ENCODE results near the gene FEV. TPM values are rescaled to one million over a fixed set of nuclear protein-coding genes. Genes with fewer than 3 reads are reported as not detected.

FEV gene
- polyA plus RNA-seq, 3 donors: not detected

DNA sequence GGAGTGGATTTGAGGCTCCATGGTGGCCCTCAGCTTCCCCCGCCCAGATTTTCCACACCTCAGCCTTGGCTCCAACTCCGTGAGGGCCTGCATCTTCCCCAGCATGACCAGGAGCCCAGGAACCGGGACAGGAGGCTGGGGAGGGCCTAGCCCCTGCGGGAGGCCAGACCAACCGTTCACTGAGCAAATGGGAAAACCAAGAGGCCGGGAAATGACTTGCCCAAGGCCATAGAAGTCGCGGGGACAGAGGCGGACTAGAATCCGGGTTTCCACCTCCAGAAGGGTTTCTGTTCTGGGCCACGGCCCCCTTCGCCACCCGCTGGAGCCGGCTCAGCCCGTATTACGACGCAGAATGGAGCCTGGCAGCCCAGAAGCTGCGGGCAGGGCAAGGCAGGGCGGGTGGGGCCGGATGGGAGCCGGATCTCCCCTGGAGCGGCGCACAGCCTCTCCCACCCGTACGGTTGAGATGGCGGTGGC lies 16.2 kb upstream of the FEV start:
- no peak overlapping the region for H3K4me3 ChIP-seq (replicated peaks in 1 of 3; ENCODE audit: low read depth in 2 of 3, low read length in 3 of 3)
- H2AFZ ChIP-seq (ENCODE audit: insufficient read depth, low read depth, low read length, poor library complexity, severe bottlenecking): no peak overlapping the region
- DNase-seq: no peak
- H3K27me3 ChIP-seq (ENCODE audit: control insufficient read depth in 2 of 2, insufficient read depth in 2 of 2, low read length in 2 of 2): peaks cover 46 to 94% of the 10 kb centered on the region in 2 donors
- H3K36me3 ChIP-seq (replicated peaks in 1 of 2; ENCODE audit: control insufficient read depth in 1 of 2, insufficient read depth in 2 of 2, low read length in 2 of 2): no peaks in the 10 kb centered on the region
- no peak overlapping the region for H3K9ac ChIP-seq (ENCODE audit: insufficient read depth, low read length, poor library complexity, severe bottlenecking)
- H4K20me1 ChIP-seq (ENCODE audit: insufficient read depth, low read length): no peaks in the 10 kb centered on the region
- TF ChIP-seq, protein P1, sequence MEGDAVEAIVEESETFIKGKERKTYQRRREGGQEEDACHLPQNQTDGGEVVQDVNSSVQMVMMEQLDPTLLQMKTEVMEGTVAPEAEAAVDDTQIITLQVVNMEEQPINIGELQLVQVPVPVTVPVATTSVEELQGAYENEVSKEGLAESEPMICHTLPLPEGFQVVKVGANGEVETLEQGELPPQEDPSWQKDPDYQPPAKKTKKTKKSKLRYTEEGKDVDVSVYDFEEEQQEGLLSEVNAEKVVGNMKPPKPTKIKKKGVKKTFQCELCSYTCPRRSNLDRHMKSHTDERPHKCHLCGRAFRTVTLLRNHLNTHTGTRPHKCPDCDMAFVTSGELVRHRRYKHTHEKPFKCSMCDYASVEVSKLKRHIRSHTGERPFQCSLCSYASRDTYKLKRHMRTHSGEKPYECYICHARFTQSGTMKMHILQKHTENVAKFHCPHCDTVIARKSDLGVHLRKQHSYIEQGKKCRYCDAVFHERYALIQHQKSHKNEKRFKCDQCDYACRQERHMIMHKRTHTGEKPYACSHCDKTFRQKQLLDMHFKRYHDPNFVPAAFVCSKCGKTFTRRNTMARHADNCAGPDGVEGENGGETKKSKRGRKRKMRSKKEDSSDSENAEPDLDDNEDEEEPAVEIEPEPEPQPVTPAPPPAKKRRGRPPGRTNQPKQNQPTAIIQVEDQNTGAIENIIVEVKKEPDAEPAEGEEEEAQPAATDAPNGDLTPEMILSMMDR (IDR thresholded peaks at IDR 0.05): no peak
- peak overlapping the region in 1 of 2 donors; percentile 30 for H3K4me3 Mint-ChIP-seq
- H3K4me2 ChIP-seq (replicated peaks; ENCODE audit: extremely low read depth, low read length, poor library complexity, severe bottlenecking): no peak overlapping the region
- H3K4me1 ChIP-seq (ENCODE audit: control insufficient read depth in 1 of 2, insufficient read depth in 2 of 2, low read length in 2 of 2): peaks cover 3 to 4% of the 10 kb centered on the region in 2 donors
- no peak overlapping the region for H3K27ac ChIP-seq (ENCODE audit: low read depth in 1 of 2, low read length in 2 of 2)
- WGBS (ENCODE audit: insufficient coverage): 5% methylated on average over 26 of the region's 26 CpGs
- peaks cover 8% of the 10 kb centered on the region for H3K4me1 Mint-ChIP-seq
- intact Hi-C loops (cut with micrococcal nuclease): no loop called here
- H3K79me2 ChIP-seq (ENCODE audit: insufficient read depth, low read length): no peaks in the 10 kb centered on the region
- H3K9me3 Mint-ChIP-seq: peaks cover 0 to 20% (median 3%) of the 10 kb centered on the region in 7 donors
- H3K36me3 Mint-ChIP-seq: peaks cover 0 to 2% of the 10 kb centered on the region in 2 donors
- H3K27me3 Mint-ChIP-seq (ENCODE audit: low read depth in 3 of 3): peaks cover 81 to 95% (median 91%) of the 10 kb centered on the region in 3 donors
- no peak overlapping the region for H3K27ac Mint-ChIP-seq
- H3K9me3 ChIP-seq (replicated peaks in 1 of 2; ENCODE audit: control insufficient read depth in 1 of 2, insufficient read depth in 1 of 2, low read length in 2 of 2): peaks cover 0 to 25% of the 10 kb centered on the region in 2 donors

DNA sequence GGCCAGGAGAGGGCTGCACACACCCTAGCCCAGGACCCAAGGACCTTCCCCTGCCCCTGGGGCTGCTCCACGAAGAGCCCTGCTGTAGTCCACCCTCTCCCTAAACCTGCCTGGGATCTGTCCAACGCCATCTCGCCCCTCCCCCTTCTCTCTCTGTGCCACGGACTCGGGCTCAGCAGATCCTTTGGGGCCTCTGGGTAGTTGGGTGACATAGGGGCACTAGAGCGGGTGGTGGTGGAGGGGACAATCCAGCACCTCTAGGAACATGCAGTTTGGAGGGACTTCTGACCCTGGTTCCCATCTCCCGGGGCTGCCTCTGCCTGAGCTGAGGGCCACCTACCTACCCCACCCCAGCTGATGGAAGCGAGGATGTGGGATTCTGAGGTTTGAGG lies 15.6 kb upstream of the FEV start:
- no CpG with 5 or more reads among the region's 8 CpGs for WGBS (ENCODE audit: insufficient coverage)
- Mint-ChIP-seq H3K27ac (no peak overlapping the region), H3K9me3 (peaks cover 0 to 20% (median 3%) of the 10 kb centered on the region in 7 donors), H3K36me3 (peaks cover 0 to 2% of the 10 kb centered on the region in 2 donors), H3K4me3 (peak overlapping the region in 1 of 2 donors; percentile 30), H3K4me1 (peaks cover 13% of the 10 kb centered on the region), H3K27me3 (ENCODE audit: low read depth in 3 of 3) (peaks cover 83 to 95% (median 93%) of the 10 kb centered on the region in 3 donors)
- H3K36me3 ChIP-seq (replicated peaks in 1 of 2; ENCODE audit: control insufficient read depth in 1 of 2, insufficient read depth in 2 of 2, low read length in 2 of 2): no peaks in the 10 kb centered on the region
- TF ChIP-seq, protein P1 (IDR thresholded peaks at IDR 0.05): no peak
- H3K27ac ChIP-seq (ENCODE audit: low read depth in 1 of 2, low read length in 2 of 2): no peak overlapping the region
- intact Hi-C loops (cut with micrococcal nuclease): no loop called here
- no peak overlapping the region for H2AFZ ChIP-seq (ENCODE audit: insufficient read depth, low read depth, low read length, poor library complexity, severe bottlenecking)
- H3K9ac ChIP-seq (ENCODE audit: insufficient read depth, low read length, poor library complexity, severe bottlenecking): no peak overlapping the region
- DNase-seq: no peak
- peaks cover 50 to 94% of the 10 kb centered on the region in 2 donors for H3K27me3 ChIP-seq (ENCODE audit: control insufficient read depth in 2 of 2, insufficient read depth in 2 of 2, low read length in 2 of 2)
- H3K4me3 ChIP-seq (replicated peaks in 1 of 3; ENCODE audit: low read depth in 2 of 3, low read length in 3 of 3): no peak overlapping the region
- H4K20me1 ChIP-seq (ENCODE audit: insufficient read depth, low read length): no peaks in the 10 kb centered on the region
- peaks cover 3 to 5% of the 10 kb centered on the region in 2 donors for H3K4me1 ChIP-seq (ENCODE audit: control insufficient read depth in 1 of 2, insufficient read depth in 2 of 2, low read length in 2 of 2)
- H3K9me3 ChIP-seq (replicated peaks in 1 of 2; ENCODE audit: control insufficient read depth in 1 of 2, insufficient read depth in 1 of 2, low read length in 2 of 2): peaks cover 0 to 26% of the 10 kb centered on the region in 2 donors
- H3K79me2 ChIP-seq (ENCODE audit: insufficient read depth, low read length): no peaks in the 10 kb centered on the region
- H3K4me2 ChIP-seq (replicated peaks; ENCODE audit: extremely low read depth, low read length, poor library complexity, severe bottlenecking): no peak overlapping the region
